Neural progenitor cell (in vitro differentiated cells): ENCODE measurements around the gene AHNAK2. TPM values are rescaled to one million over a fixed set of nuclear protein-coding genes. Genes with fewer than 3 reads are reported as not detected.

Experiments used
- DNase-seq: peaks from one replicate; pipeline ENCODE4 v3.0.0-alpha.2; 2016; ENCODE audit warnings: low spot score
- H2AFZ ChIP-seq: fragments of 200-600 bp; sonication (generic); replicated peaks from 2 replicates; pipeline ENCODE4 v1.6.1; 2016; ENCODE audit warnings: antibody characterized with exemption
- H3F3A ChIP-seq: fragments of 200-600 bp; sonication (generic); 2 replicates; pipeline ENCODE4 v1.6.1; 2016; ENCODE audit warnings: antibody characterized with exemption, low read depth
- H3K27ac ChIP-seq: fragments of 200-600 bp; sonication (generic); 2 replicates; pipeline ENCODE4 v1.5.1; 2016; ENCODE audit warnings: mild to moderate bottlenecking
- H3K27me3 ChIP-seq: fragments of 200-600 bp; sonication (generic); 2 replicates; pipeline ENCODE4 v1.6.1; 2016; ENCODE audit warnings: mild to moderate bottlenecking, moderate library complexity
- H3K36me3 ChIP-seq: fragments of 200-600 bp; sonication (generic); 2 replicates; pipeline ENCODE4 v1.5.1; 2016
- H3K4me1 ChIP-seq: fragments of 200-600 bp; sonication (generic); 2 replicates; pipeline ENCODE4 v1.6.1; 2016; ENCODE audit warnings: mixed run types
- H3K4me2 ChIP-seq: fragments of 200-600 bp; sonication (generic); 2 replicates; pipeline ENCODE4 v1.6.1; 2016
- H3K4me3 ChIP-seq: fragments of 200-600 bp; sonication (generic); 2 replicates; pipeline ENCODE4 v1.5.1; 2016
- H3K79me2 ChIP-seq: fragments of 200-600 bp; sonication (generic); 2 replicates; pipeline ENCODE4 v1.6.1; 2016; ENCODE audit warnings: low read depth
- H3K9ac ChIP-seq: fragments of 200-600 bp; sonication (generic); 2 replicates; pipeline ENCODE4 v1.6.1; 2016
- H3K9me3 ChIP-seq: fragments of 200-600 bp; sonication (generic); 2 replicates; pipeline ENCODE4 v1.5.1; 2016; ENCODE audit warnings: low read depth
- H4K20me1 ChIP-seq: fragments of 200-600 bp; sonication (generic); 2 replicates; pipeline ENCODE4 v1.6.1; 2016; ENCODE audit warnings: low read depth
- H3K27ac Mint-ChIP-seq: 3 replicates; pipeline ENCODE4 v1.8.0; 2021; ENCODE audit warnings: mixed read lengths
- H3K27me3 Mint-ChIP-seq: 2 replicates; pipeline ENCODE4 v1.8.0; 2022; ENCODE audit warnings: low read depth, mild to moderate bottlenecking, inconsistent platforms, moderate library complexity, mixed read lengths; ENCODE audit not compliant: insufficient read depth
- H3K36me3 Mint-ChIP-seq: 3 replicates; pipeline ENCODE4 v1.8.0; 2021; ENCODE audit warnings: mixed read lengths
- H3K4me1 Mint-ChIP-seq: 3 replicates; pipeline ENCODE4 v1.8.0; 2021; ENCODE audit warnings: mixed read lengths
- H3K4me3 Mint-ChIP-seq: 3 replicates; pipeline ENCODE4 v1.8.0; 2021; ENCODE audit warnings: mild to moderate bottlenecking, moderate library complexity, mixed read lengths
- H3K9me3 Mint-ChIP-seq: 3 replicates; pipeline ENCODE4 v1.8.0; 2020; ENCODE audit warnings: mixed read lengths
- CTCF ChIP-seq: fragments of 200-600 bp; sonication (generic); IDR thresholded peaks from 2 replicates; pipeline ENCODE4 v1.5.1; 2017; ENCODE audit warnings: antibody characterized with exemption, mild to moderate bottlenecking
- EZH2 ChIP-seq: fragments of 200-600 bp; sonication (generic); IDR thresholded peaks from 2 replicates; pipeline ENCODE4 v1.6.1; 2017; ENCODE audit warnings: antibody characterized with exemption, mild to moderate bottlenecking, moderate library complexity
- EZH2phosphoT487 ChIP-seq: fragments of 200-600 bp; sonication (generic); IDR thresholded peaks from 2 replicates; pipeline ENCODE4 v1.6.1; 2017; ENCODE audit warnings: antibody characterized with exemption
- total RNA-seq: library from RNA; depleted of rRNA; stranded (reverse); fragments of >200 nt; gene quantifications from 2 replicates; pipeline ENCODE4 v1.2.3, GENCODE V29; 2015; ENCODE audit warnings: low replicate concordance

AHNAK2 gene
- total RNA-seq, 1 donor from 2014 or later: 0.77 TPM

- H3K27ac ChIP-seq: no peak overlapping the region
- peaks cover 15% of the 10 kb centered on the region for H3F3A ChIP-seq
- H3K9me3 ChIP-seq: no peaks in the 10 kb centered on the region
- Mint-ChIP-seq H3K36me3 (no peaks in the 10 kb centered on the region), H3K4me1 (peaks cover 4% of the 10 kb centered on the region), H3K27ac (no peak overlapping the region), H3K27me3 (peaks cover 28% of the 10 kb centered on the region), H3K4me3 (no peak overlapping the region), H3K9me3 (no peaks in the 10 kb centered on the region)
- no peaks in the 10 kb centered on the region for H3K36me3 ChIP-seq
- no peak overlapping the region for H3K4me2 ChIP-seq
- DNase-seq: no peak
- H3K9ac ChIP-seq: no peak overlapping the region
- H4K20me1 ChIP-seq: peaks cover 10% of the 10 kb centered on the region
- H3K27me3 ChIP-seq: peaks cover 70% of the 10 kb centered on the region
- TF ChIP-seq EZH2phosphoT487: no peak
- no peak for TF ChIP-seq EZH2
- no peaks in the 10 kb centered on the region for H3K79me2 ChIP-seq
- H3K4me1 ChIP-seq: peaks cover 13% of the 10 kb centered on the region
- H3K4me3 ChIP-seq: no peak overlapping the region
- no peak overlapping the region for H2AFZ ChIP-seq
Measured at GRCh38 chr14:104931304-104931770, 46.8 kb downstream of the AHNAK2 start.

- Mint-ChIP-seq H3K4me3 (no peak overlapping the region), H3K9me3 (no peaks in the 10 kb centered on the region), H3K27me3 (peaks cover 27% of the 10 kb centered on the region), H3K4me1 (peaks cover 4% of the 10 kb centered on the region), H3K36me3 (no peaks in the 10 kb centered on the region), H3K27ac (no peak overlapping the region)
- peaks cover 15% of the 10 kb centered on the region for H3F3A ChIP-seq
- H3K79me2 ChIP-seq: no peaks in the 10 kb centered on the region
- H3K36me3 ChIP-seq: no peaks in the 10 kb centered on the region
- no peak overlapping the region for H2AFZ ChIP-seq
- no peak for DNase-seq
- H3K4me1 ChIP-seq: peaks cover 13% of the 10 kb centered on the region
- no peak overlapping the region for H3K27ac ChIP-seq
- no peaks in the 10 kb centered on the region for H3K9me3 ChIP-seq
- H3K9ac ChIP-seq: no peak overlapping the region
- no peak overlapping the region for H3K4me2 ChIP-seq
- peaks cover 10% of the 10 kb centered on the region for H4K20me1 ChIP-seq
- no peak for TF ChIP-seq EZH2
- TF ChIP-seq CTCF: no peak
- no peak for TF ChIP-seq EZH2phosphoT487
- H3K27me3 ChIP-seq: peaks cover 64% of the 10 kb centered on the region
- H3K4me3 ChIP-seq: no peak overlapping the region
Measured at GRCh38 chr14:104930526-104931303, 47.5 kb downstream of the AHNAK2 start.

GRCh38 chr14:104929268-104930230 is 48.6 kb downstream of the AHNAK2 start:
- DNase-seq: no peak
- no peaks in the 10 kb centered on the region for H3K9me3 Mint-ChIP-seq

More at GRCh38 chr14:104929268-104930230, 48.6 kb downstream of the AHNAK2 start:
- Mint-ChIP-seq H3K36me3 (no peaks in the 10 kb centered on the region), H3K4me1 (peaks cover 2% of the 10 kb centered on the region), H3K27me3 (peaks cover 21% of the 10 kb centered on the region), H3K4me3 (no peak overlapping the region), H3K27ac (no peak overlapping the region)
- peaks cover 52% of the 10 kb centered on the region for H3K27me3 ChIP-seq
- no peak overlapping the region for H3K4me2 ChIP-seq
- H3K27ac ChIP-seq: no peak overlapping the region
- no peak for TF ChIP-seq CTCF
- no peak for TF ChIP-seq EZH2phosphoT487
- no peak for TF ChIP-seq EZH2
- no peak overlapping the region for H3K4me3 ChIP-seq
- no peaks in the 10 kb centered on the region for H3K9me3 ChIP-seq
- H3K36me3 ChIP-seq: no peaks in the 10 kb centered on the region
- no peaks in the 10 kb centered on the region for H3K79me2 ChIP-seq
- H3K9ac ChIP-seq: no peak overlapping the region
- peaks cover 9% of the 10 kb centered on the region for H3F3A ChIP-seq
- peaks cover 10% of the 10 kb centered on the region for H4K20me1 ChIP-seq
- H3K4me1 ChIP-seq: peaks cover 13% of the 10 kb centered on the region
- H2AFZ ChIP-seq: no peak overlapping the region
